Stimulated activated CD8-positive, alpha-beta memory T cell treated with anti-CD3 and anti-CD28 coated beads, Interleukin-2, amount 100 ng/mL, for 48 hours (primary cell): Measurements from ENCODE around the gene BICRA.
"Not testable (repeated sequence)": the region's sequence is repeated elsewhere in the genome, so short reads cannot be mapped to it uniquely, and the experiment has no call there.

ENCODE experiments used
- DNase-seq, 2 donors: peaks; one replicate each; pipeline ENCODE4 v3.0.0-alpha.2; 2020; ENCODE audit warnings: low read depth in 2 of 2

Gene BICRA

DNA sequence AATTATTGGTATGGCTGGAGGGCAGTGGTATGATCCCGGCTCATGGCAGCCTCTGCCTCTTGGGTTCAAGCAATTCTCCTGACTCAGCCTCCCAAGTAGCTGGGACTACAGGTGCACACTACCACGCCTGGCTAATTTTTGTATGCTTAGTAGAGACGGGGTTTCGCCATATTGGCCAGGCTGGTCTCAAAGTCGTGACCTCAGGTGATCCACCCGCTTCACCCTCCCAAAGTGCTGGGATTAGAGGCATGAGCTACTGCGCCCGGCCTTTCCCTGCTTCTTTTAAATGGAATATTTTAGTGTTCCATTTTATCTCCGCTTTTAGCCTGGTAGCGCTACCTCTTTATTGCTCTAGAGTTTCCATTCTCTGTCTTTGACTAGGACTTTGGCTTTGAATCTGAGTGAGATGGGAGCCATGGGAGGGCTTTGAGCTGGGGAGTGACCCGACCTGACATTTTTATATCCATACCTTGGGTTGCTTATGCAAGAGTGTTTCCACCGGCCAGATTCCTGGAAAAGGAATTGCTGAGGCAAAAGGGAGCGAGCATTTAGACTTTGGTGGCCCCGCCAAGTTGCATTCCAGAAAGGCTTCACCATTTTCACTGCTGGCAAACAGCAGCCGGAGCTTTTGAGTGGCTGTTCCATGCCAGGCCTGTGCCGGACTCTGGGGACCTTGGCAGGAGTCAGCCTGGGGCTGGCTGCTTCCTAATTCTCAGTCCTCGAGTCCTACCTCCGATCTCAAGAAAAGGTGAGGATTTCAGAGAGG is 22.9 kb downstream of the BICRA start:
- DNase-seq, result no peak

DNA sequence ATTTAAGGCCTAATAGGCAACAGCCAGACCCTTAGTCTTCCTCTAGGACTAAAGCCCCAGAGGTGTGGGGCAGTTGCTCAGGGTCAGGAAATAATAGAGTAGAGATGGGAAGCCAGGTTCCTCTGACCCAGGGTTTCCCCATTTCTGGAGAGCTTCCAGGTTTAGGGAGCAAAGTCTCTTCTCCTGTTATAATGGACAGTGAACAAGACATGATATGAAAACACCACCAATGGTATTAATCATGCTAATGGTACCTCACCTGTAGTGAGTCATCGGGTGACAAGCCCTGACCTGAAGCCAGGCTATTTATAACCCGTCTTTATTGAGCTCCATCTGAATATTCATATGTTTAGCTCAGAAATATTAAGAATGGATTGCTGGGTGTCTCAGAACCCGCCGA is 24.6 kb downstream of the BICRA start:
- no peak for DNase-seq

DNA sequence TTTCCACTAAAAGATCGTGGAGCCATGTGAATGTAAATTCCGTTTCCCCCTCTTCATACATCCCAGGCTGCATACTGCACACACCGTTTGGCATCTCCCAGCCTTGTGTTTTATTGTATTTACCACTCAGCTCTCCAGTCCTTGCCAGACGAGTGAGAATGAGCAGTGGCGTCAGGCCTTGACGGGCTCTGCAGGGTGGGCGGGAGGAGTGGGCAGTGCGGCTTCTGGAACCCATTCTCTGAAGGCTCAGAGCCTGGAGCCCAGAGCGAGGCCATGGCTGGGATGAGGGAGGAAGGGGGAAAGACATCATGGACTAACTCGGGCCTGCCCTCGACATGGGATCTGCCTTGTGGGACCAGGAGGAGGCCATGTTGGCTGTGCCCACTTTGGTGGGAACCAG is 25.1 kb downstream of the BICRA start:
- DNase-seq, result no peak

DNA sequence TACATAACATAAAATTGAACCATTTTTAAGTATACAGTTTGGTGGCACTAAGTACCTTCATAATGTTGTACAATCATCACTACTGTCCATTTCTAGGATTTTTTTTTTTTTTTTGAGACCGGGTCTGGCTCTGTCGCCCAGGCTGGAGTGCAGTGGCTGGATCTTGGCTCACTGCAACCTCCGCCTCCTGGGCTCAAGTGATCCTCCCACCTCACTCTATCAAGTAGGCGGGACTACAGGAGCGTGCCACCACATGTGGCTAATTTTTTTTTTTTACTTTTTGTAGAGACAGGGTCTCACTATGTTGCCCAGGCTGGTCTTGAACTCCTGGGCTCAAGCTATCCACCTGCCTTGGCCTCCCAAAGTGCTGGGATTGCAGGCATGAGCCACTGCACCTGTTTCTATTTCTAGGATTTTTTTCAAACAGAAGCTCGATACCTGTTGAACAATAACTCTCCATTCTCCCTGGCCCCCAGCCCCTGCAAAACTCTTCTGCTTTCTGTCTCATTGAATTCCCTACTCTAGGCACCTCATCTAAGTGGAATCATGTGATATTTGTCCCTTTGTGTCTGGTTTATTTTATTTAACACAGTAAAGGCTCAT is 26.3 kb downstream of the BICRA start:
- not testable (repeated sequence) for DNase-seq

DNA sequence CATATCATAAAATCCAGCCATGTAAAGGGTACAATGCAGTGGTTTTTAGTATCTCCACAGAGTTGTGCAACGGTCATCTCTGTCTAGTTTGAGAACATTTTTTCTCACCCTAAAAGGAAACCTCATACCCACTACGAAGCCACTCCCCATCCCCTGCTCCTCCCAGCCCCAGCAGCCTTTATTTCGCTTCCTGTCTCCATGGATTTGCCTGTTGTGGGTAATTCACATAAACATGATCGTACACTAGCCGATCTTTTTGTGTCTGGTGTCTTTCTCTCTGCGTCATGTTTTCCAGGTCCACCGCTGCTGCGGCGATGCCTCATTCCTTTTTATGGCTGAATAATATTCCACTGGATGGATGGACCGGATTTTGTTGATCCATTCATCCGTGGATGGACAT is 28.6 kb downstream of the BICRA start:
- no peak for DNase-seq

DNA sequence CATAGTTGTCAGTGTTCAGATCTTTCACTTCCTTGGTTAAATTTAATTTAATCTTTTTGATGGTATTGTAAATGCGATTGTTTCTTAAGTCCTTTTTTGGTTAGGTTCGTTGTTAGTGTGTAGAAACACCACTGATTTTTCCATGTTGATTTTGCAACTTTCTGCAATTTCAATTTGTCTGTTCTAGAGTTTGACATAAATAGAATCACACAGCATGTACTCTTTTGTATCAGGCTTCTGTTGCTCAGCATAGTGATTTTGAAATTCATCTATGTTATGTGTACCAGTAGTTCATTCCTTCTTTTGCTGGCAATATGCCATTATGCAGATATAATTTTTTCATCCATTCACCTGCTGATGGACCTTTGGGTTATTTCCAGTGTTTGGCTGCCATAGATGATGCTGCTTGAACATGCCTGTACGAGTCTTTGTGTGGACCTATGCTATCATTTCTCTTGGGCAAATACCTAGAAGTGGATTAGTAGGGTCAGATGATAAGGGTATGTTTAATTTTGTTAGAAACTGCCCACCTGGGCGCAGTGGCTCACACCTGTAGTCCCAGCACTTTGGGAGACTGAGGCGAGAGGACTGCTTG is 33.1 kb downstream of the BICRA start:
- no peak for DNase-seq

DNA sequence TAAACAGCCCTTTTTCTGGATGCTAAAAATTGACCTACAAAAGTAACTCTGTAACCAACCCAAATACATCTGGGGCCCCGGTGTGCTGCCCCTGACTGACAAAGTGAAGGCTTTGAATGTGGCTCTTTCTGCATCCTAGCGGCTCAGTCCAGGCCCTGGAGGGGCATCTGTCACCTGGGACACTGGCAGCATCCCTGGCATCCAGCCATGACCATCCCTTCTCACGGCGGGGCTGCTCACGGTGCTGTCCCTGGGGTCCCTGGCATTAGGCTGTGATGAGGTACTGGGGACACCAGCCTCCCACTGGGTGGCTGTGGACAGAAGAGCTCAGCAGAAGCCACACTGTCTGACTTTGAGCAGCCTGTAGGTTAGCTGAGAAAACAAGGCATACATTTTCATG is 34.3 kb downstream of the BICRA start:
- DNase-seq, result no peak

DNA sequence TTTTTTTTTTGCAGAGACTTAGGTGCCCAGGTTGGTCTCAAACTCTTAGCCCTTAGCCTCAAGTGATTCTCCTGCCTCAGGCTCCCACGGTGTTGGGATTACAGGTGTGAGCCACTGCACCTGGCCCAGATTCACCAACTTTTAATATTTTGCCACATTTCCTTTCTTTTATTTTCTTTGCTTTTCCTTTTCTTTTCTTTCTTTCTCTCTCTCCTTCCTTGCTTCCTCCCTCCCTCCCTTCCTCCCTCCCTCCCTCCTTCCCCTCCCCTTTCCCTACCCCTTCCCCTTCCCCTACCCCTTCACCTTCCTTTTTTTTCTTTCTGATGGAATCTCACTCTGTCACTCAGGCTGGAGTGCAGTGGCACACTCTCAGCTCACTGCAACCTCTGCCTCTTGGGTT is 35.3 kb downstream of the BICRA start:
- DNase-seq, result no peak

DNA sequence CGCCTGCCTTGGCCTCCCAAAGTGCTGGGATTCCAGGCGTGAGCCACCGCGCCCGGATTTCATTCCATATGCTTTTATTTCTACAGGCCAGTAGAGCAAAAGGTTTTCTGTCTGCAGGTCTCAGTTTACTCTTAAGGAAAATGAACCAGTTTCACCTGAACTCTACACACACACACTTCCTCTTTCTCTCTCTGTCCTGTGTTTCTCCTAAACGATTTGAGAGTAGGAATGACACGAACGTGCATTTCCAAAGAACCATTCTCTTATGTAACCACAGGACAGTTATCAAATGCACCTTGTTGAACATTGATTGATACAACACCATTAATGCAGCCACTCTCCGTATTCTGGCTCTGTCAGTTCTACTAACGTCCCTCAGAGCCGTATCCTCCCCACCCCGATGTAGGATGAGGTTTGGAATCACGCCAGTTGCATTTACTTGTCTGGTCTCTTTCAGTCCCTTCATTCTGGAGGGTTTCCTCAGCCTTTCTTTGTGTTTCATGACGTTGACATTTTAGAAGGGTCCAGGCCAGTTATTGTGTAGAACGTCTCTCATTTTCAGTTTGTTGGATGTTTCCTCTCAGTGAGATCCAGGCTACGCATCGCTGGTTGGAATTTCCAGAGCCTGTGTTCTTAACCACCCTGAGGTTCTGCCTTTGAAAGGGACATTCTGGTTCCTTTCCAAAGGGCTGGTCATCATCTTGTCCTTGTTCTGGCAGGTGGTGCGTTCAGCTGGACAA is 36.0 kb downstream of the BICRA start:
- DNase-seq, result no peak

DNA sequence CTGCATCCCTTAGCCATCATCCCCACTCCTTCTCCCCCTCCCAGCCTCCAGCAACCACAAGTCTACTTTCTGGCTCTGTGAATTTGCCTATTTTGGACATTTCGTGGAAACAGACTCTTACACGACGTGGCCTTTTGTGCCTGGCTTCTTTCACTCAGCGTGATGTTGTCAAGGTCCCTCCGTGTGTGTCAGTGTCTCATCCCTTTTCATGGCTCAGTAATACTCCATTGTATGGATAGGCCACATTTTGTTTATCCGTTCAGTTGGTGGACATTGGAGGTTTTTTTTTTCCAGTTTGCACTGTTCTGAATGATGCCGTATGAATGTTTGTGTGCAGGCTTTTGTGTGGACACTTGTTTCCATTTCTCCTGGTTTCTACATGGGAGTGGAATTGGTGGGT is 38.0 kb downstream of the BICRA start:
- no peak for DNase-seq

DNA sequence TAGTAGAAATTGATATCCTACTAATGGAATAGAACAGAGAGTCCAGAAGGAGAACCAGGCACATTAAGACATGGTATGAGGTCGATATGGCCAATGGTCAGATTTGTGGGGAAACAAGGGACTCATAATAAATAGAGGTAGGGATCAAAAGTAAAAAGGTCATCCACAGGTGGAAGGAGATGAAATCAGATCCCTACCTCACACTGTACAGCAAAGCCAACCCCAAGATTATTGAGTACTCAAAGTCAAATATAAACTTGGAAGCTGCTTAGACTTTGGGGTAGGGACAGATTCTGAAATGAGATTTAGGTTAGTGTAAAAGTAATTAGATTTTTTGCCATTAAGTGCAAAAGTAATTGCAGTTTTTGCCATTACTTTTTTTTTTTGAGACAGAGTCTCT is 40.7 kb downstream of the BICRA start:
- no peak for DNase-seq

DNA sequence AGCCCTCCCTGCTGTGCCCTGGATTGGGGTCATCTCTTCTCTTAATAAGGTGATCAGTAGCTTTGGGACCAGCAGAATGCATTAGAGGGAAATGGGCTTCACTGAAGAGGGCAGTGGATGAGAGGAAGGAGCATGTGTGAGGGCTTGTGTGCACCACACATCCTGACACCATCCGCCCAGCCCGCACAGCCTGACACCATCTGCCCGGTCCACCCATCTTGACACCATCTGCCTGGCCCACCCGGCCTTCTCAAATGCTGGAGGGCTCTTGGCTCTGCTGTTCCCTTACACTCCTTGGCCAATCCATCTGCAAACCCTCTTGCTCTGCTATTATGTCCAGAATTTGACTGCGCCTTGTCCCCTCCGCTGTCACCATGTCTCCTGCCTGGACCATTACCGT is 41.8 kb downstream of the BICRA start:
- no peak for DNase-seq

DNA sequence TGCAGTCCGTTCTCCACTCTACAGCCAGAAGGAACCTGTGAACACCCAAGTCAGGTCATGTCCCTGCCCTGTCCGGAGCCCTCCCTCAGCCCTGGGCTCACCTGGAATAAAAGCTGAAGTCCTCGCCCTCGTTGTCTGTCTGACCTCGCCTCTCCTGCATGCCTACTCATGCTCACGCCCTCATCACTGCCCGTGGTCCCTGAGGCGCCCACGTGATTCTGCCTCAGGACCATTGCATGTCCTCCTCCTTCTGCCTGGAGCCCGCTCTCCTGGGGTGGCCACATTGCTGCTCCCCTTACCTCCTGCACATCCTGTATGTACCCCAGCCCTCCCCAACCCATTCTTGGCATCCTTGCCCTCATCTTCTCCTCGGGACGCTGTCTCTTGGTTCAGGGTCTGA is 42.2 kb downstream of the BICRA start:
- DNase-seq, result no peak

DNA sequence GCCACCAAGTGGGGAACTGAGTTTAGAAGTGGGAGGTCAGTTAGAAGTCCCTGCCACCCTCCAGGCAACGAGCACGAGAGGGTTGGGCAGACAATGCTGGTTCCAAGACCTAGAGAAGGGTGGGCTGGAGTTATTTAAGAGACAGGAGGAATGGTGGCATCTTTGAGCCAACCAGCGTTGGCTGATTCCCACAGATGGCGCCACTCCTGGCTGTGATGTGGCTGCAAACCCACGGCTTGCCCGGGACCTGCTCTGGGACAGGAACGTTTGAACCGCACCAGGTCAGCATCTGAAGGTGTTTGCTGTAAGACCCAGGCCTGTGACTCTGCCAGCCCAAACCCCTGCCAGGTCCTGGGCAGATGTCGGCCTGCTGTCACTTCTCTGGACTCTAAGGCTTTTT is 42.8 kb downstream of the BICRA start:
- DNase-seq, result no peak

DNA sequence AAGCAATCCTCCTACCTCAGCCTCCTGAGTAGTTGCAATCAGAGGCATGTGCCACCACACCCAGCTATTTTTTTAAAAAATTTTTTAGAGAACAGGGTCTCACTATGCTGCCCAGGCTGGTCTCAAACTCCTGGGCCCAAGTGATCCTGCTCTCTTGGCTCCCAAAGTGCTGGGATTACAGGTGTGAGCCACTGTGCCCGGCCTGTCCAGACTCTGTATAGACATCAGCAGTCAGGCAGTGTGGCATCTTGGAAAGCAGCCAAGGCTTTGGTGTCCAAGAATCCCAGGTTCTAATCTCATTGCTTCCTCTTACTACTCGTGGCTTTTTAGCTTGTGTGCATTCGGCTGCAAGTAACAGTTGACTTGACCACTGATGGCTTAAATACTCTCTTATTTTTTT is 43.4 kb downstream of the BICRA start:
- no peak for DNase-seq

DNA sequence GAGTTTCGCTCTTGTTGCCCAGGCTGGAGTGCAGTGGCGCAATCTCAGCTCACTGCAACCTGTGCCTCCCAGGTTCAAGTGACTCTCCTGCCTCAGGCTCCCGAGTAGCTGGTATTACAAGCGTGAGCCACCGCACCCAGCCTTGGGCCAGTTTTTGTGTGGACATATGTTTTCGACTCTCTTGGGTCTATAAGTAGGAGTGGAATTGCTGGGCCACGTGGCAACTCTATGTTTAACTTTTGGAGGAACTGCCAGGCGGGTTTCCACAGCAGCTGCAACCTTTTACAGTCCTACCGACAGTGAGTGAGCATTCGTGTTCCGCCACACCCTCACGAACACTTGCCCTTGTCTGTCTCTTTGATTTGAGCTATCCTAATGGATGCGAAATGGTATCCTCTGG is 44.9 kb downstream of the BICRA start:
- DNase-seq, result no peak

DNA sequence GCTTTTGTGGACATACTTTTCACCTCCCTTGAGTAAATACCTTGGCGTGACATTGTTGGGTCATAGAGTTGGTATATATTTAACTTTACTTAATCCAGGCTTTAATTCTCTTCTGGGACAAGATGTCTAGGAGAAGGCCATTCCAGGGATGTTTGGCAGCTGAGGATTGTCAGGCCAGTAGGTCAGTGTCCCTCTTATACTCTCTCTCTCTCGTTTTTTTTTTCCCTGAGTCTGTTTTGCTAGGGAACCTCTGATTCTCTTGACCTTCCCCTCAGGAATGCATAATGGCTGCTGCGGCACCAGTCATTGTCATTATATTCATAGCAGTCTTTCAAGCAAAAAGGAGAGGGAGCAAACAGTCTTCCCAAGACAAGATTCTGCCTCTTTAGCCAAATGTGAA is 48.8 kb downstream of the BICRA start:
- no peak for DNase-seq

DNA sequence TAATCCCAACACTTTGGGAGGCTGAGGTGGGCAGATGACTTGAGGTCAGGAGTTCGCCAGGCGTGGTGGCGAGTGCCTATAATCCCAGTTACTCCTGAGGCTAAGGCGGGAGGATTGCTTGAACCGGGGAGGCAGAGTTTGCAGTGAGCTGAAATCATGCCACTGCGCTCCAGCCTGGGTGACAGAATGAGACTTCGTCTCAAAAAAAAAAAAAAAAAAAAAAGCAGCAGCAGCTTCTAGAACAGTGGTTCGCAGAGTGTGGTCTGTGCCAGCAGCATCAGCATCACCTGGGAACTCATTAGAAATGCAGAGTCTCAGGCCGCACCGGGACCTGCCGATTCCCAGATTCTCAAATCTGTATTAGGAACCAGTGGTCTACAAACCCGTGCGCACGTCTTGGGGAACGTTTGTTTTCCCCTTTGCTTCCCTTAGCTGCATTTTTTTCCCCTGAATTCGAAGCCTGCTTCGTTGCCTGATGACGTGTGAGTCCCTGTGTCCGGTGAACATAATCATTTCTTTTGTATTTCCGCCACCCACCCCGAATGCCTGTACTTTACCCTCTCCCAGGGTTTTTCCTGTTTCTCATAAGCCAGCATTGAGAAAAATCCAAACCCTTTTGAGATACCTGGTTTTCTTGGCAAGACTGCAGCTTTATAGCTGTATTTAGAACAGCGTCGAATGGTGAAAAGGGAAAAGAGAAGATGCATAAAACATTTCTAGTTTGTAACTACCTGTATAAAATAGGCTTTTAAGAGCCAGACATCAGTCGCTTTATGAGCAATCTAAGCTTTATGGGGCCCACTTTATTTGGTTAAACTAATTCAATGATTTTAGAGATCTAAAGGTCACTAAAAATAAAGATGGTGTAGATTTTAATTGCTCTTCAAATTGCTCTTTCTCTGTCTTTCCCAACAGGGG is 49.8 kb downstream of the BICRA start:
- DNase-seq, result no peak

DNA sequence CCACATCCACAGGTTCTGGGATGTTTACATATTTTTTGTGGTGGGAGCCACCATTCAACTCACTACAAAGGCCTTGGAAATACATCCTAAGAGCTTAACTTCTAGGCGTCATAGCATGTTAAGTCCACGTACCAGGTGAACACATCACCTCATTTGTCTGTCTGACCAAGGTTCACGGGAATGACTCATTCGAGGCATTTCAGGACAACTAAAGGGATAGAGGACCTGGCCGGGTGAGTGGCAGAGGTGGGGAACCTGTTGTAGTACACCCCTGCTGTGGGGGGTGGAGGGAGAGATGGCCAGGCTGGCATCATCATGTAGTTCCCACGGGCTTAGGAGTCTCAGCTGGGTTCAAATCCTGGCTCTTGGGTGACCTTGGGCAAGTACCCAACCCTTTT is 51.5 kb downstream of the BICRA start:
- no peak for DNase-seq

DNA sequence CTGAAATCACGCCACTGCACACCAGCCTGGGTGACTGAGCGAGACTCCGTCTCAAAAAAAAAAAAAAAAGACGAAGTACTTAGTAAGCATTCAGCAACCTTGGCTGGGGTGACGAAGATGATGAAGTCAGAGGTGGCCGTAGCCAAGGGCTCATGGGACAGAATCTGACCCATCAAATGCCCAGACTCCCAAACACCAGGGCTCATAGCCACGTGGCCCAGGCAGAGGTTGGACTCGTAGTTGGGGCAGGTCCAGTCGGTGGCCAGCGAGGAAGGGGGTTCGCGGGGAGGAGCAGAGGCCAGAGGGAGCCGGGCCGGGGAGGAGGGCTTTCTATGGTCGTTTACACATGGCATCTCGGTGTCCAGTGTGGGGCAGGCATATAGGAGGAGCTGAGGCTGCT is 52.2 kb downstream of the BICRA start:
- no peak for DNase-seq

DNA sequence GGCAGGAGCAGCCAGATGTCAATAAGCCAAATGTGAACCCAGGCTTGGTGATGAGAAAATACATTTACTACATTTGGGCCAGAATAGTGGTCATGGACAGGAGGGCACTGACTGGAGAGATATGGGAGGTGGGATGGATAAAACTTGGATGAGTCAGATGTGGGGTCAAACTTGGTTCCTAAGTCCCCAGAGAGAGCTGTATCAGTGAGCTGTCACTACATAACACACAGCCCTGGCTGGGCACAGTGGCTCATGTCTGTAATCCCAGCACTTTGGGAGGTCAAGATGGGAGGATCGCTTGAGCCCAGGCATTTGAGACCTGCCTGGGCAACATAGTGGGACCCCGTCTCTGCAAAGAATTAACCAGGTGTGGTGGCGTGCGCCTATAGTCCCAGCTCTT is 52.7 kb downstream of the BICRA start:
- no peak for DNase-seq

DNA sequence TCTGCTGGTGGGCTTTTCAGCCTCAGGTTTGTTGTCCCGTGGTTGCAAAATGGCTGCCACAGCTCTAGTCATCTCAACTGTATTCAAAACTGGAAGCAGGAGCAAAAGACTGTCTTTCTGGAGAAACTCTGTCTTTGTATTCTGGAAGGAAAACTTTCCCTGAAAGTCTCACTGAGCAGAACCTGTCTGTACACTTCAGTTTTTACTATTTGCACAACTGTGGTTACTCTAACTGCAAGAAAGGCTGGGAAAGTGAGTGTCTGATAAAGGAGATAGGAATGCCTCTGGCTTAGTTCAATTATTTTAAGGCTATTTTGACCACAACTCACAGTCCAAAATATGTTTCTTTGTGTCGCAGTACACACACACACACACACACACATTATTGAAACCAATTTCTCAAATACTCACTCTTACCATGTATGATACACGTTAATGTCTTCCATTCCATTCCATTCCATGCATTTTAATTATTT is 54.5 kb downstream of the BICRA start:
- no peak for DNase-seq
